ENCODE measurements around the gene SLC25A31.

The SLC25A31 gene

GRCh38 chr4:127776620-127777019 lies 46.4 kb downstream of the SLC25A31 start:
- Histone ChIP-seq H3K79me1 (ENCODE audit: low read length) (peaks cover 1% of the 10 kb centered on the region), H3K18ac (ENCODE audit: low read length) (no peak overlapping the region), H3K4me3 (ENCODE audit: low read depth, low read length) (no peak overlapping the region), H3K27me3 (ENCODE audit: insufficient read depth, low read length) (no peaks in the 10 kb centered on the region), H3K23ac (ENCODE audit: low read length) (no peak overlapping the region), H3K4me2 (ENCODE audit: low read length) (no peak overlapping the region), H2BK12ac (ENCODE audit: low read length) (no peak overlapping the region), H4K12ac (ENCODE audit: low read depth, low read length) (no peak overlapping the region), H2BK120ac (ENCODE audit: insufficient read depth, low read length, poor library complexity) (no peak overlapping the region), H3K27ac (ENCODE audit: low read depth, low read length) (no peak overlapping the region), H2BK5ac (ENCODE audit: low read depth, low read length, poor library complexity) (no peak overlapping the region), H3K79me2 (ENCODE audit: control insufficient read depth, insufficient read depth, low read length, poor library complexity) (peaks cover under 1% of the 10 kb centered on the region), H3K14ac (ENCODE audit: low read length) (no peak overlapping the region), H3K36me3 (ENCODE audit: control insufficient read depth in 1 of 2, insufficient read depth in 2 of 2, low read length in 2 of 2) (no peaks in the 10 kb centered on the region), H3K4me1 (ENCODE audit: control insufficient read depth in 1 of 2, insufficient read depth in 2 of 2, low read length in 2 of 2) (peaks cover 2 to 6% of the 10 kb centered on the region in 2 experiments), H4K8ac (ENCODE audit: low read depth, low read length) (no peak overlapping the region), H2AK5ac (ENCODE audit: low read length) (no peak overlapping the region), H4K91ac (ENCODE audit: low read depth, low read length) (no peak overlapping the region), H2AFZ (ENCODE audit: insufficient read depth, low read length, poor library complexity) (no peak overlapping the region), H3K9me3 (ENCODE audit: insufficient read depth, low read depth, low read length) (no peaks in the 10 kb centered on the region), H3K9ac (ENCODE audit: low read length) (no peak overlapping the region), H3K4ac (ENCODE audit: low read depth, low read length) (no peak overlapping the region)
- WGBS (ENCODE audit: extremely low coverage, insufficient coverage, insufficient read length) = no CpG with 5 or more reads among the region's 2 CpGs
- no peak for DNase-seq

GRCh38 chr4:127777487-127777886 lies 47.3 kb downstream of the SLC25A31 start:
- Histone ChIP-seq H3K9me3 (ENCODE audit: insufficient read depth, low read depth, low read length) (no peaks in the 10 kb centered on the region), H3K36me3 (ENCODE audit: control insufficient read depth in 1 of 2, insufficient read depth in 2 of 2, low read length in 2 of 2) (no peaks in the 10 kb centered on the region), H2BK12ac (ENCODE audit: low read length) (no peak overlapping the region), H3K79me2 (ENCODE audit: control insufficient read depth, insufficient read depth, low read length, poor library complexity) (peaks cover 4% of the 10 kb centered on the region), H2AK5ac (ENCODE audit: low read length) (no peak overlapping the region), H3K4ac (ENCODE audit: low read depth, low read length) (no peak overlapping the region), H3K4me3 (ENCODE audit: low read depth, low read length) (no peak overlapping the region), H2BK120ac (ENCODE audit: insufficient read depth, low read length, poor library complexity) (no peak overlapping the region), H3K9ac (ENCODE audit: low read length) (no peak overlapping the region), H3K27ac (ENCODE audit: low read depth, low read length) (no peak overlapping the region), H2BK5ac (ENCODE audit: low read depth, low read length, poor library complexity) (no peak overlapping the region), H2AFZ (ENCODE audit: insufficient read depth, low read length, poor library complexity) (no peak overlapping the region), H4K12ac (ENCODE audit: low read depth, low read length) (no peak overlapping the region), H4K8ac (ENCODE audit: low read depth, low read length) (no peak overlapping the region), H3K4me2 (ENCODE audit: low read length) (no peak overlapping the region), H3K18ac (ENCODE audit: low read length) (no peak overlapping the region), H3K4me1 (ENCODE audit: control insufficient read depth in 1 of 2, insufficient read depth in 2 of 2, low read length in 2 of 2) (peaks cover 4 to 8% of the 10 kb centered on the region in 2 experiments), H3K27me3 (ENCODE audit: insufficient read depth, low read length) (no peaks in the 10 kb centered on the region), H3K14ac (ENCODE audit: low read length) (no peak overlapping the region), H4K91ac (ENCODE audit: low read depth, low read length) (no peak overlapping the region), H3K23ac (ENCODE audit: low read length) (no peak overlapping the region), H3K79me1 (ENCODE audit: low read length) (peaks cover 7% of the 10 kb centered on the region)
- no peak for DNase-seq
- no CpG with 5 or more reads among the region's 3 CpGs for WGBS (ENCODE audit: extremely low coverage, insufficient coverage, insufficient read length)

- Histone ChIP-seq H3K79me1 (ENCODE audit: low read length) (peaks cover 7% of the 10 kb centered on the region), H3K14ac (ENCODE audit: low read length) (no peak overlapping the region), H2BK5ac (ENCODE audit: low read depth, low read length, poor library complexity) (no peak overlapping the region), H3K4ac (ENCODE audit: low read depth, low read length) (no peak overlapping the region), H3K27me3 (ENCODE audit: insufficient read depth, low read length) (peaks cover 2% of the 10 kb centered on the region), H3K4me2 (ENCODE audit: low read length) (no peak overlapping the region), H3K23ac (ENCODE audit: low read length) (no peak overlapping the region), H3K18ac (ENCODE audit: low read length) (no peak overlapping the region), H2BK12ac (ENCODE audit: low read length) (no peak overlapping the region), H3K36me3 (ENCODE audit: control insufficient read depth in 1 of 2, insufficient read depth in 2 of 2, low read length in 2 of 2) (no peaks in the 10 kb centered on the region), H4K8ac (ENCODE audit: low read depth, low read length) (no peak overlapping the region), H3K4me1 (ENCODE audit: control insufficient read depth in 1 of 2, insufficient read depth in 2 of 2, low read length in 2 of 2) (peaks cover 4 to 8% of the 10 kb centered on the region in 2 experiments), H2AFZ (ENCODE audit: insufficient read depth, low read length, poor library complexity) (no peak overlapping the region), H4K91ac (ENCODE audit: low read depth, low read length) (no peak overlapping the region), H3K9me3 (ENCODE audit: insufficient read depth, low read depth, low read length) (no peaks in the 10 kb centered on the region), H2BK120ac (ENCODE audit: insufficient read depth, low read length, poor library complexity) (no peak overlapping the region), H3K79me2 (ENCODE audit: control insufficient read depth, insufficient read depth, low read length, poor library complexity) (peaks cover 4% of the 10 kb centered on the region), H3K9ac (ENCODE audit: low read length) (no peak overlapping the region), H3K27ac (ENCODE audit: low read depth, low read length) (no peak overlapping the region), H2AK5ac (ENCODE audit: low read length) (no peak overlapping the region), H4K12ac (ENCODE audit: low read depth, low read length) (no peak overlapping the region), H3K4me3 (ENCODE audit: low read depth, low read length) (no peak overlapping the region)
- WGBS (ENCODE audit: extremely low coverage, insufficient coverage, insufficient read length) = no CpG with 5 or more reads among the region's 2 CpGs
- DNase-seq = no peak
These were observed 47.9 kb downstream of the SLC25A31 start for GRCh38 chr4:127778102-127778501.

GRCh38 chr4:127780598-127780997 lies 50.4 kb downstream of the SLC25A31 start:
- H4K8ac ChIP-seq (ENCODE audit: low read depth, low read length) = no peak overlapping the region
- H2AFZ ChIP-seq (ENCODE audit: insufficient read depth, low read length, poor library complexity) = no peak overlapping the region
- peaks cover 4 to 8% of the 10 kb centered on the region in 2 experiments for H3K4me1 ChIP-seq (ENCODE audit: control insufficient read depth in 1 of 2, insufficient read depth in 2 of 2, low read length in 2 of 2)
- no peak overlapping the region for H3K23ac ChIP-seq (ENCODE audit: low read length)
- H3K27ac ChIP-seq (ENCODE audit: low read depth, low read length) = no peak overlapping the region
- H3K9me3 ChIP-seq (ENCODE audit: insufficient read depth, low read depth, low read length) = no peaks in the 10 kb centered on the region
- no peak overlapping the region for H4K12ac ChIP-seq (ENCODE audit: low read depth, low read length)
- H3K4me3 ChIP-seq (ENCODE audit: low read depth, low read length) = no peak overlapping the region
- H3K4ac ChIP-seq (ENCODE audit: low read depth, low read length) = no peak overlapping the region
- H2BK120ac ChIP-seq (ENCODE audit: insufficient read depth, low read length, poor library complexity) = no peak overlapping the region
- H3K79me2 ChIP-seq (ENCODE audit: control insufficient read depth, insufficient read depth, low read length, poor library complexity) = peaks cover 4% of the 10 kb centered on the region
- H3K18ac ChIP-seq (ENCODE audit: low read length) = no peak overlapping the region
- no peaks in the 10 kb centered on the region for H3K36me3 ChIP-seq (ENCODE audit: control insufficient read depth in 1 of 2, insufficient read depth in 2 of 2, low read length in 2 of 2)
- peaks cover 2% of the 10 kb centered on the region for H3K27me3 ChIP-seq (ENCODE audit: insufficient read depth, low read length)
- no peak overlapping the region for H2BK12ac ChIP-seq (ENCODE audit: low read length)
- WGBS (ENCODE audit: extremely low coverage, insufficient coverage, insufficient read length) = no CpG with 5 or more reads among the region's 12 CpGs
- H3K4me2 ChIP-seq (ENCODE audit: low read length) = no peak overlapping the region
- no peak overlapping the region for H2BK5ac ChIP-seq (ENCODE audit: low read depth, low read length, poor library complexity)
- no peak overlapping the region for H3K9ac ChIP-seq (ENCODE audit: low read length)
- H4K91ac ChIP-seq (ENCODE audit: low read depth, low read length) = no peak overlapping the region
- no peak overlapping the region for H3K14ac ChIP-seq (ENCODE audit: low read length)
- H2AK5ac ChIP-seq (ENCODE audit: low read length) = no peak overlapping the region
- peaks cover 7% of the 10 kb centered on the region for H3K79me1 ChIP-seq (ENCODE audit: low read length)
- no peak for DNase-seq

Data from trophoblast cell (in vitro differentiated cells and primary cell).